ENCODE results near the gene STIM2.
"Not testable (repeated sequence)": the region's sequence is repeated elsewhere in the genome, so short reads cannot be mapped to it uniquely, and the experiment has no call there.

STIM2 gene

GRCh38 chr4:27020603-27021002, 160.0 kb downstream of the STIM2 start:
- ChIA-PET POLR2A (ENCODE audit: low non-redundant PET) (no interaction called here), CTCF (interaction anchor here (0.5 kb wide), 1 partner anchor 612 kb away, joined by 3 read pairs; no protein-coding TSS in a partner anchor)
- no peak for DNase-seq (ENCODE audit: low spot score)
- no peak for TF ChIP-seq CTCF (conservative IDR thresholded peaks at IDR 0.05; ENCODE audit: low read depth)
- no peak overlapping the region for H3K27ac ChIP-seq

- DNase-seq (ENCODE audit: low spot score), result no peak
- POLR2A ChIA-PET (ENCODE audit: low non-redundant PET), result no interaction called here
- CTCF ChIA-PET, result no interaction called here
- no peak overlapping the region for H3K27ac ChIP-seq
- no peak for TF ChIP-seq CTCF (conservative IDR thresholded peaks at IDR 0.05; ENCODE audit: low read depth)
These were observed 162.3 kb downstream of the STIM2 start for GRCh38 chr4:27022963-27023362.

GRCh38 chr4:27023366-27023765, 162.7 kb downstream of the STIM2 start:
- CTCF ChIA-PET, result no interaction called here
- DNase-seq (ENCODE audit: low spot score), result no peak
- POLR2A ChIA-PET (ENCODE audit: low non-redundant PET), result no interaction called here
- H3K27ac ChIP-seq, result no peak overlapping the region
- no peak for TF ChIP-seq CTCF (conservative IDR thresholded peaks at IDR 0.05; ENCODE audit: low read depth)

GRCh38 chr4:27024805-27025204, 164.2 kb downstream of the STIM2 start:
- POLR2A ChIA-PET (ENCODE audit: low non-redundant PET), result no interaction called here
- CTCF ChIA-PET, result no interaction called here
- no peak for DNase-seq (ENCODE audit: low spot score)
- no peak for TF ChIP-seq CTCF (conservative IDR thresholded peaks at IDR 0.05; ENCODE audit: low read depth)
- H3K27ac ChIP-seq, result no peak overlapping the region

- DNase-seq (ENCODE audit: low spot score), result no peak
- H3K27ac ChIP-seq, result no peak overlapping the region
- ChIA-PET POLR2A (ENCODE audit: low non-redundant PET) (no interaction called here), CTCF (no interaction called here)
- TF ChIP-seq CTCF (conservative IDR thresholded peaks at IDR 0.05; ENCODE audit: low read depth), result no peak
These were observed 166.8 kb downstream of the STIM2 start for GRCh38 chr4:27027428-27027827.

GRCh38 chr4:27035127-27035526, 174.5 kb downstream of the STIM2 start:
- CTCF ChIA-PET, result interaction anchor here (0.6 kb wide), 1 partner anchor 661 kb away, joined by 3 read pairs; no protein-coding TSS in a partner anchor
- DNase-seq (ENCODE audit: low spot score); POLR2A ChIA-PET (ENCODE audit: low non-redundant PET); H3K27ac ChIP-seq: not testable (repeated sequence)

GRCh38 chr4:27040356-27040755, 179.7 kb downstream of the STIM2 start:
- no peak overlapping the region for H3K27ac ChIP-seq
- no peak for TF ChIP-seq CTCF (conservative IDR thresholded peaks at IDR 0.05; ENCODE audit: low read depth)
- ChIA-PET CTCF (interaction anchor here (0.6 to 0.7 kb wide), 3 partner anchors 93 to 556 kb away, joined by 3 read pairs; no protein-coding TSS in a partner anchor), POLR2A (ENCODE audit: low non-redundant PET) (no interaction called here)
- no peak for DNase-seq (ENCODE audit: low spot score)

Data from RWPE1 (cell line).